Hematopoietic multipotent progenitor cell (in vitro differentiated cells): ENCODE results near the gene IGSF5. TPM values are rescaled to one million over a fixed set of nuclear protein-coding genes. Genes with fewer than 3 reads are reported as not detected.

Experiments used
- DNase-seq, 3 donors: peaks; one replicate each; pipeline ENCODE4 v3.0.0-alpha.2; 2011 to 2015; ENCODE audit warnings: low read depth in 2 of 3, low spot score in 2 of 3
- total RNA-seq: library from RNA; depleted of rRNA; stranded (reverse); fragments of >200 nt; gene quantifications from one replicate; pipeline ENCODE4 v1.2.3, GENCODE V29; 2012

Gene IGSF5
- total RNA-seq, 1 donor = not detected

- no peak for DNase-seq
These were observed 68.0 kb downstream of the IGSF5 start for GRCh38 chr21:39812983-39813382.

GRCh38 chr21:39818557-39818956, 73.6 kb downstream of the IGSF5 start:
- DNase-seq = no peak

GRCh38 chr21:39822042-39822441, 77.1 kb downstream of the IGSF5 start:
- no peak for DNase-seq

- no peak for DNase-seq
These were observed 80.3 kb downstream of the IGSF5 start for GRCh38 chr21:39825250-39825649.

- no peak for DNase-seq
These were observed 89.6 kb downstream of the IGSF5 start for GRCh38 chr21:39834543-39834942.

- DNase-seq = no peak
These were observed 92.9 kb downstream of the IGSF5 start for GRCh38 chr21:39837861-39838359.

- no peak for DNase-seq
These were observed 95.6 kb downstream of the IGSF5 start for GRCh38 chr21:39840373-39841097.

- DNase-seq = no peak
These were observed 97.9 kb downstream of the IGSF5 start for GRCh38 chr21:39842741-39843459.

GRCh38 chr21:39843483-39843882, 98.5 kb downstream of the IGSF5 start:
- DNase-seq = no peak

GRCh38 chr21:39843916-39844315, 98.9 kb downstream of the IGSF5 start:
- DNase-seq = no peak

GRCh38 chr21:39845571-39846130, 100.7 kb downstream of the IGSF5 start:
- no peak for DNase-seq

- no peak for DNase-seq
These were observed 102.9 kb downstream of the IGSF5 start for GRCh38 chr21:39847877-39848276.

GRCh38 chr21:39849014-39849655, 104.2 kb downstream of the IGSF5 start:
- no peak for DNase-seq

- no peak for DNase-seq
These were observed 105.3 kb downstream of the IGSF5 start for GRCh38 chr21:39850333-39850732.

- no peak for DNase-seq
These were observed 106.1 kb downstream of the IGSF5 start for GRCh38 chr21:39851002-39851618.

Other genes starting within 250 kb of the IGSF5 start
- gene B3GALT5, start 132.2 kb upstream of the IGSF5 start, total RNA-seq = under 0.01 TPM
- not detected for gene PCP4, start 122.3 kb downstream of the IGSF5 start, total RNA-seq